H1 (cell line): ENCODE results near the gene UGT1A8.

Source experiments
- BACH1 ChIP-seq: IDR thresholded peaks from 2 replicates; pipeline ENCODE4 v1.6.1; 2012; ENCODE audit warnings: low read length, improper control_type of control experiment
- CREB1 ChIP-seq: IDR thresholded peaks from 2 replicates; pipeline ENCODE4 v1.6.1; 2012; ENCODE audit warnings: inconsistent platforms
- CTCF ChIP-seq, 3 experiments: IDR thresholded peaks; 1 replicate in 2 of 3; 2 replicates in 1 of 3; pipeline versions ENCODE4 v1.5.1 to v1.6.1; 2011; ENCODE audit warnings: low read length in 3 of 3, mild to moderate bottlenecking in 3 of 3, inconsistent platforms in 2 of 3, low read depth in 1 of 3, moderate library complexity in 1 of 3; ENCODE audit not compliant: insufficient read depth in 1 of 3; ENCODE audit errors: control extremely low read depth in 1 of 3
- JUN ChIP-seq: IDR thresholded peaks from 2 replicates; pipeline ENCODE4 v1.6.1; 2011; ENCODE audit warnings: low read depth, mild to moderate bottlenecking, improper control_type of control experiment, low read length
- NRF1 ChIP-seq: IDR thresholded peaks from 2 replicates; pipeline ENCODE4 v1.6.1; 2011; ENCODE audit warnings: mild to moderate bottlenecking, low read depth, low read length, improper control_type of control experiment
- POLR2A ChIP-seq, 2 experiments: IDR thresholded peaks; 1 replicate in 1 of 2; 2 replicates in 1 of 2; pipeline ENCODE4 v1.6.1; 2011; ENCODE audit warnings: low read depth in 2 of 2, low read length in 2 of 2, mild to moderate bottlenecking in 2 of 2; ENCODE audit errors: control extremely low read depth in 1 of 2
- RAD21 ChIP-seq, 2 experiments: IDR thresholded peaks in 1 of 2; conservative IDR thresholded peaks in 1 of 2; 2 replicates each; pipeline ENCODE4 v1.6.1; 2011; ENCODE audit warnings: low read depth in 2 of 2, low read length in 2 of 2, improper control_type of control experiment in 1 of 2, inconsistent platforms in 1 of 2, mild to moderate bottlenecking in 1 of 2, moderate library complexity in 1 of 2

- TF ChIP-seq JUN (no peak), BACH1 (no peak), NRF1 (no peak), POLR2A (IDR thresholded peaks at IDR 0.05; ENCODE audit: control extremely low read depth in 1 of 2, low read depth in 2 of 2, low read length in 2 of 2) (no peak), CTCF (IDR thresholded peaks at IDR 0.05; ENCODE audit: control extremely low read depth in 1 of 3, insufficient read depth in 1 of 3, low read depth in 1 of 3, low read length in 3 of 3) (no peak), CREB1 (no peak), RAD21 (IDR thresholded peaks at IDR 0.05 in 1 of 2, conservative IDR thresholded peaks at IDR 0.05 in 1 of 2; ENCODE audit: low read depth in 2 of 2, low read length in 2 of 2) (no peak)
Measured at GRCh38 chr2:233584210-233584609, 33.2 kb upstream of the UGT1A8 start.
